Vagina (tissue), 2 donors: ENCODE results near the gene NT5DC4. TPM values are rescaled to one million over a fixed set of nuclear protein-coding genes. Genes with fewer than 3 reads are reported as not detected.

Experiments used
- DNase-seq, 2 donors: peaks; one replicate each; pipeline ENCODE4 v3.0.0-alpha.2; 2017; ENCODE audit errors: extremely low spot score in 2 of 2
- H3K27ac ChIP-seq: fragments of 200-600 bp; sonication (generic); one replicate; pipeline ENCODE4 v1.5.1; 2019
- H3K27me3 ChIP-seq: fragments of 200-600 bp; sonication (generic); one replicate; pipeline ENCODE4 v1.5.1; 2019
- H3K36me3 ChIP-seq, 2 donors: fragments of 200-600 bp; sonication (generic); one replicate each; pipeline ENCODE4 v1.5.1; 2017 to 2019
- H3K4me1 ChIP-seq: fragments of 200-600 bp; sonication (generic); one replicate; pipeline ENCODE4 v1.5.1; 2019
- H3K4me3 ChIP-seq, 2 donors: fragments of 200-600 bp; sonication (generic); 1 replicate in 1 of 2; 2 replicates in 1 of 2; pipeline ENCODE4 v1.5.1; 2016 to 2019
- H3K9me3 ChIP-seq: fragments of 200-600 bp; sonication (generic); one replicate; pipeline ENCODE4 v1.5.1; 2019
- POLR2A ChIP-seq, 2 donors: fragments of 450-650 bp; IDR thresholded peaks; one replicate each; pipeline ENCODE4 v1.6.1; 2017; ENCODE audit warnings: antibody characterized with exemption in 2 of 2, mild to moderate bottlenecking in 2 of 2, moderate library complexity in 2 of 2
- POLR2AphosphoS5 ChIP-seq, 2 donors: sonication (generic); formaldehyde crosslinking; IDR thresholded peaks; one replicate each; pipeline ENCODE4 v1.9.0; 2017; ENCODE audit warnings: antibody characterized with exemption in 2 of 2, mild to moderate bottlenecking in 2 of 2, low read depth in 1 of 2; ENCODE audit not compliant: insufficient read depth in 1 of 2
- intact Hi-C: fragments of 100-400 bp; cut with DNase I; formaldehyde crosslinking; loops from one replicate; pipeline ENCODE4 v1.15.1; 2023
- total RNA-seq: library from RNA; depleted of rRNA; stranded (reverse); fragments of >200 nt; gene quantifications from one replicate; pipeline ENCODE4 v1.2.3, GENCODE V29; 2016
- TF ChIP-seq, protein P1 (sequence below), 3 experiments: fragments of 450-650 bp in 2 of 3; fragments of 200-600 bp in 1 of 3; sonication (generic) in 1 of 3; IDR thresholded peaks; one replicate each; pipeline ENCODE4 v1.5.1; 2017 to 2019; ENCODE audit warnings: antibody characterized with exemption in 3 of 3, mild to moderate bottlenecking in 2 of 3, moderate library complexity in 2 of 3

NT5DC4 gene
- total RNA-seq, 1 donor from 2014 or later = not detected

DNA sequence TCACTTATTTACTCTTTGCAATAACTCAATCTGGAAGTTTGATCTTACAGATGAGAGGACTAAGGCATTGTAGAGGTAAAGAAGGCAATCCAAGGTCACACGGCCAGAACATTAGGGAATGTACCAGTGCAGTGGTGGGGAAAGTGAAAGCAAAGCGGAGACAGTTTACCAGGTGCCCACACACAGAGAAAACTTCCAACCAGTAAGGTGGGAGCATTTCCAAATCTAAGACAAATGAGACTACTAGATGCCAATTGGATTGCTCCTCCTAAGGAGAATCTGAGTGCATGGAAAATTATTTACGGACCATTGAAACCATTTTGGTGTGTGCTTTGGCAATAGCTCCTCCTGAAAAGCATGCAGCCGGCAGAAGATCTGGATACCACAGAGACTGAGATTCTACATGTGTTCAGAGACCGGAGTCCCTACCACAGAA lies 40.1 kb upstream of the NT5DC4 start:
- Histone ChIP-seq H3K4me1 (no peaks in the 10 kb centered on the region), H3K36me3 (no peaks in the 10 kb centered on the region), H3K27ac (no peak overlapping the region), H3K27me3 (no peaks in the 10 kb centered on the region), H3K9me3 (no peaks in the 10 kb centered on the region), H3K4me3 (no peak overlapping the region)
- no peak for DNase-seq
- intact Hi-C loops = no loop called here
- no peak for TF ChIP-seq POLR2A (IDR thresholded peaks at IDR 0.05)
- TF ChIP-seq, protein P1, sequence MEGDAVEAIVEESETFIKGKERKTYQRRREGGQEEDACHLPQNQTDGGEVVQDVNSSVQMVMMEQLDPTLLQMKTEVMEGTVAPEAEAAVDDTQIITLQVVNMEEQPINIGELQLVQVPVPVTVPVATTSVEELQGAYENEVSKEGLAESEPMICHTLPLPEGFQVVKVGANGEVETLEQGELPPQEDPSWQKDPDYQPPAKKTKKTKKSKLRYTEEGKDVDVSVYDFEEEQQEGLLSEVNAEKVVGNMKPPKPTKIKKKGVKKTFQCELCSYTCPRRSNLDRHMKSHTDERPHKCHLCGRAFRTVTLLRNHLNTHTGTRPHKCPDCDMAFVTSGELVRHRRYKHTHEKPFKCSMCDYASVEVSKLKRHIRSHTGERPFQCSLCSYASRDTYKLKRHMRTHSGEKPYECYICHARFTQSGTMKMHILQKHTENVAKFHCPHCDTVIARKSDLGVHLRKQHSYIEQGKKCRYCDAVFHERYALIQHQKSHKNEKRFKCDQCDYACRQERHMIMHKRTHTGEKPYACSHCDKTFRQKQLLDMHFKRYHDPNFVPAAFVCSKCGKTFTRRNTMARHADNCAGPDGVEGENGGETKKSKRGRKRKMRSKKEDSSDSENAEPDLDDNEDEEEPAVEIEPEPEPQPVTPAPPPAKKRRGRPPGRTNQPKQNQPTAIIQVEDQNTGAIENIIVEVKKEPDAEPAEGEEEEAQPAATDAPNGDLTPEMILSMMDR (IDR thresholded peaks at IDR 0.05) = no peak
- TF ChIP-seq POLR2AphosphoS5 (IDR thresholded peaks at IDR 0.05; ENCODE audit: insufficient read depth in 1 of 2, low read depth in 1 of 2) = no peak

DNA sequence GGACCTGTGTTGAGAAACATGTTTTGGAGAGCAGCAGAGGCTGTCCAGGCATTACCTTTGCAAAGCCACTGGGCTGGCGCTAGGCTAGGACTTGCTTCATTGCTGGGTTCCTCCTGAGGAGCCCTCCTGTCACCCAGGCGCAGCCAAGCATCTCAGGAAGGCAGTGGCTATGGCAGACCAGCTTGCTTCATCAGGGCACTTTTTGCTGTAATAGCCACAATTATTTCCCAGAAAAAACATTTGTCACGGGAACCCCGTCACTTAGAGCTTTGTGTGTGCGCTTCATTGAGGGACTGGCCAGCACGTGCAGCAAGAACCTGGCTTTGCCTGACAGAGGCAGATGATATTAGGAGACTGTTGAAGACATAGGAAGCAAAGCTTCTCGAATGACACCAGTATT lies 38.7 kb upstream of the NT5DC4 start:
- intact Hi-C loops = no loop called here
- DNase-seq = no peak

GRCh38 chr2:112683550-112684414 lies 37.0 kb upstream of the NT5DC4 start:
- DNase-seq = no peak
- Histone ChIP-seq H3K4me3 (no peak overlapping the region), H3K27ac (no peak overlapping the region), H3K4me1 (no peaks in the 10 kb centered on the region), H3K9me3 (no peaks in the 10 kb centered on the region), H3K36me3 (no peaks in the 10 kb centered on the region), H3K27me3 (no peaks in the 10 kb centered on the region)
- intact Hi-C loops = no loop called here
- TF ChIP-seq POLR2A (IDR thresholded peaks at IDR 0.05) (no peak), POLR2AphosphoS5 (IDR thresholded peaks at IDR 0.05; ENCODE audit: insufficient read depth in 1 of 2, low read depth in 1 of 2) (no peak)
- TF ChIP-seq, protein P1 (IDR thresholded peaks at IDR 0.05) = no peak

More for the DNA sequence above, 38.7 kb upstream of the NT5DC4 start:
- TF ChIP-seq, protein P1 (IDR thresholded peaks at IDR 0.05) = no peak
- TF ChIP-seq POLR2A (IDR thresholded peaks at IDR 0.05) (no peak), POLR2AphosphoS5 (IDR thresholded peaks at IDR 0.05; ENCODE audit: insufficient read depth in 1 of 2, low read depth in 1 of 2) (no peak)
- H3K27ac ChIP-seq = no peak overlapping the region
- no peaks in the 10 kb centered on the region for H3K36me3 ChIP-seq
- no peaks in the 10 kb centered on the region for H3K27me3 ChIP-seq
- no peaks in the 10 kb centered on the region for H3K9me3 ChIP-seq
- H3K4me1 ChIP-seq = no peaks in the 10 kb centered on the region
- no peak overlapping the region for H3K4me3 ChIP-seq

DNA sequence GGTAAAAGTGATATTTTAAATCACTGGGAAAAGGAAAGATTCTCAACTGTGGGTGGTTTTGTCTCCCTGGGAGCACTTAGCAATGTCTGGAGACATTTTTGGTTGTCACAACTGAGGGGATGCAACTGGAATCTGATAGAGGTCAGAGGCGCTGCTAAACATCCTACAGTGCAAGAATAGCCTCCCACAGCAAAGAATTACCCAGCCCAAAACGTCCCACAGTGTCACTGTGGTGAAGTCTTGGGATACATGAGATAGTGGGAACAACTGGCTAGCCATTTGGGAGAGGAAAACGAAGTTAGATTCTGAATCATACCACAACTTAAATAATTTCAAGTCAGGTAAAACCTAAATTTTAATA lies 36.4 kb upstream of the NT5DC4 start:
- intact Hi-C loops = no loop called here
- no peak for TF ChIP-seq POLR2AphosphoS5 (IDR thresholded peaks at IDR 0.05; ENCODE audit: insufficient read depth in 1 of 2, low read depth in 1 of 2)
- TF ChIP-seq, protein P1 (IDR thresholded peaks at IDR 0.05) = no peak
- no peak for TF ChIP-seq POLR2A (IDR thresholded peaks at IDR 0.05)

DNA sequence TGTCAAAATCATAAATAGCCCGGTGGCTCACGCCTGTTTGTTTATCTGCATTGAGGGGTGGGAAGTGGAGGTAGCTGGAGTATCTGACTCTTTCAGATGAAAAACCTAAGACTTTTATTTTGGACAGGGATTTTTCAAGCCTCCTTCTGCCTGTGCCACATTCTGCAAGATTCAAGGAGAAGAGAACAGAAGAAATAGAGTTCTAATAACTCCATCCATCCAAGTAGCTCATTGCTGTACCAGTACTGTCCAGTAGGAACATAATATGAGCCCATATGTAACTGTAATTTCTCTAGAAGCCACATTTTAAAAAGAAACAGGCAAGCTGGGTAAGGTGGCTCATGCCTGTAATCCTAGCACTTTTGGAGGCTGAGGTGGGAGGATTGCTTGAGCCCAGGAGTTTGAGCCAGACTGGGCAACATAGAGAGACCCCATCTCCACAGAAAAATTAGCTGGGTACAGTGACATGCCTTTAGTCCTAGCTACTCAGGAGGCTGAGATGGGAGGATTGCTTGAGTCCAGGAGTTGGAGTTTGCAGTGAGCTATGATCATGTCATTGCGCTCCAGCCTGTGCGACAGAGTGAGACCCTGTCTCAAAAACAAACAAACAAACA lies 35.4 kb upstream of the NT5DC4 start:
- TF ChIP-seq, protein P1 (IDR thresholded peaks at IDR 0.05) = no peak
- no peak for TF ChIP-seq POLR2AphosphoS5 (IDR thresholded peaks at IDR 0.05; ENCODE audit: insufficient read depth in 1 of 2, low read depth in 1 of 2)
- no peak for TF ChIP-seq POLR2A (IDR thresholded peaks at IDR 0.05)
- intact Hi-C loops = no loop called here
- DNase-seq = no peak
- no peaks in the 10 kb centered on the region for H3K9me3 ChIP-seq
- H3K4me1 ChIP-seq = no peaks in the 10 kb centered on the region
- no peak overlapping the region for H3K4me3 ChIP-seq
- no peaks in the 10 kb centered on the region for H3K27me3 ChIP-seq
- no peaks in the 10 kb centered on the region for H3K36me3 ChIP-seq
- no peak overlapping the region for H3K27ac ChIP-seq

More for the DNA sequence above, 36.4 kb upstream of the NT5DC4 start:
- Histone ChIP-seq H3K36me3 (no peaks in the 10 kb centered on the region), H3K27me3 (no peaks in the 10 kb centered on the region), H3K4me3 (no peak overlapping the region), H3K9me3 (no peaks in the 10 kb centered on the region), H3K27ac (no peak overlapping the region), H3K4me1 (no peaks in the 10 kb centered on the region)
- DNase-seq = no peak
